Measurements from ENCODE around the gene UBE2L3. TPM values are rescaled to one million over a fixed set of nuclear protein-coding genes. Genes with fewer than 3 reads are reported as not detected.

The UBE2L3 gene
- polyA plus RNA-seq, 2 of the 4 experiments (the other 2 are of a cell fraction) = 54.9 to 55.6 TPM

DNA sequence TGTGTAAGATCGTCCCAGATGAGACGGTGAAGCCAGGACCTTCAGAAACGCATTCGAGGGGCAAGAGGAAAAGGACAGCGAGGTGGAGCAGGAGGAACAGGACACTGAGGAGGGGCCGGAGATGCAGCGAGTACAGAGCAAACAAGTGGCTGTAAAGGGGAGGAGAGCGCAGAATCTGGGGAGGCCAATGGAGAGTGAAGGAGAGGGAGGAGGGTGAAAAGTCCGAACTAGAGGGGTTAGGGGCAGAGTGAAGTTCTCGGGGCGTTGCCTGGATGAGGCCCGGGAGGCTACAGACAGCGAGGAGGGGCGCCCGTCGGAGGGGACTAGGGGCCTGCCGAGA lies 89.5 kb downstream of the UBE2L3 start:
- FAIRE-seq (no peak), ATAC-seq (peak in 1 of 2 experiments; percentile 28; a peak in 3 of 6 replicates), DNase-seq (ENCODE audit: low read depth in 1 of 2, low spot score in 1 of 2) (no peak)
- Histone ChIP-seq H3K9me3 (no peaks in the 10 kb centered on the region), H3K4me1 (0 out of 3 replicates have a peak, but pooled peaks cover 4% of the 10 kb centered on the region), H3K4me3 (peak overlapping the region; percentile 52), H3K27ac (peak overlapping the region; percentile 52 to 88; a peak in 4 of 6 replicates), H3K4me2 (peak overlapping the region; percentile 65)
- TF ChIP-seq JUN (IDR thresholded peaks at IDR 0.05) (0 out of 5 replicates have a peak, but pooled peaks of 1 of the 2 experiments have one; percentile 23), FOSL2 (IDR thresholded peaks at IDR 0.05) (no peak), FOSL2 (CRISPR knock-in tag; IDR thresholded peaks at IDR 0.05) (no peak)
- WGBS (ENCODE audit: missing lambda C conversion rate) = 47% methylated on average over 17 of the region's 17 CpGs
- ChIA-PET CTCF (interaction anchor here (1.9 to 2.1 kb wide), 2 partner anchors 10 to 15 kb away, joined by 5 to 9 read pairs; partner anchors contain the start of gene SDF2L1), POLR2A (no interaction called here)

- H3K4me2 ChIP-seq = peak overlapping the region; percentile 65
- ATAC-seq (peak; percentile 91), DNase-seq (ENCODE audit: low read depth in 1 of 2, low spot score in 1 of 2) (peak; percentile 52 to 75), FAIRE-seq (no peak)
- no peaks in the 10 kb centered on the region for H3K9me3 ChIP-seq
- 16% methylated on average over 14 of the region's 79 CpGs for WGBS (ENCODE audit: missing lambda C conversion rate)
- 0 out of 3 replicates have a peak, but pooled peaks cover 4% of the 10 kb centered on the region for H3K4me1 ChIP-seq
- ChIA-PET POLR2A (interaction anchor here (0.7 kb wide), 1 partner anchor 9 kb away, joined by 3 read pairs; no protein-coding TSS in a partner anchor), CTCF (interaction anchor here (0.9 to 1.8 kb wide), 4 partner anchors 9 to 14 kb away, joined by 3 to 11 read pairs (median 3); no protein-coding TSS in a partner anchor)
- H3K27ac ChIP-seq = peak overlapping the region; percentile 52 to 88
- peak overlapping the region; percentile 52 for H3K4me3 ChIP-seq
- TF ChIP-seq MAX (IDR thresholded peaks at IDR 0.05) = peak; percentile 65; the same call in 1 of the 2 replicates
- TF ChIP-seq MAFK (IDR thresholded peaks at IDR 0.05; ENCODE audit: partially characterized antibody) = no peak
- no peak for TF ChIP-seq NPAS2 (CRISPR knock-in tag; IDR thresholded peaks at IDR 0.05; ENCODE audit: borderline replicate concordance)
- no peak for TF ChIP-seq FOXS1 (CRISPR knock-in tag; IDR thresholded peaks at IDR 0.05)
- no peak for TF ChIP-seq ZC3H11A (IDR thresholded peaks at IDR 0.05)
- TF ChIP-seq NR3C1 (IDR thresholded peaks at IDR 0.05) = no peak
- TF ChIP-seq KDM1A (IDR thresholded peaks at IDR 0.05; ENCODE audit: low read depth) = no peak
- TF ChIP-seq, protein P1, sequence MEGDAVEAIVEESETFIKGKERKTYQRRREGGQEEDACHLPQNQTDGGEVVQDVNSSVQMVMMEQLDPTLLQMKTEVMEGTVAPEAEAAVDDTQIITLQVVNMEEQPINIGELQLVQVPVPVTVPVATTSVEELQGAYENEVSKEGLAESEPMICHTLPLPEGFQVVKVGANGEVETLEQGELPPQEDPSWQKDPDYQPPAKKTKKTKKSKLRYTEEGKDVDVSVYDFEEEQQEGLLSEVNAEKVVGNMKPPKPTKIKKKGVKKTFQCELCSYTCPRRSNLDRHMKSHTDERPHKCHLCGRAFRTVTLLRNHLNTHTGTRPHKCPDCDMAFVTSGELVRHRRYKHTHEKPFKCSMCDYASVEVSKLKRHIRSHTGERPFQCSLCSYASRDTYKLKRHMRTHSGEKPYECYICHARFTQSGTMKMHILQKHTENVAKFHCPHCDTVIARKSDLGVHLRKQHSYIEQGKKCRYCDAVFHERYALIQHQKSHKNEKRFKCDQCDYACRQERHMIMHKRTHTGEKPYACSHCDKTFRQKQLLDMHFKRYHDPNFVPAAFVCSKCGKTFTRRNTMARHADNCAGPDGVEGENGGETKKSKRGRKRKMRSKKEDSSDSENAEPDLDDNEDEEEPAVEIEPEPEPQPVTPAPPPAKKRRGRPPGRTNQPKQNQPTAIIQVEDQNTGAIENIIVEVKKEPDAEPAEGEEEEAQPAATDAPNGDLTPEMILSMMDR (IDR thresholded peaks at IDR 0.05) = no peak
- TF ChIP-seq ESRRA (IDR thresholded peaks at IDR 0.05; ENCODE audit: borderline replicate concordance, low read length) = no peak
- TF ChIP-seq ELK1 (IDR thresholded peaks at IDR 0.05; ENCODE audit: low read depth, low read length) = no peak
- no peak for TF ChIP-seq BHLHE40 (IDR thresholded peaks at IDR 0.05; ENCODE audit: low read depth, low read length)
- TF ChIP-seq REST (IDR thresholded peaks at IDR 0.05) = no peak
- TF ChIP-seq EHMT2 (IDR thresholded peaks at IDR 0.05; ENCODE audit: low read depth) = no peak
- TF ChIP-seq, protein P2, sequence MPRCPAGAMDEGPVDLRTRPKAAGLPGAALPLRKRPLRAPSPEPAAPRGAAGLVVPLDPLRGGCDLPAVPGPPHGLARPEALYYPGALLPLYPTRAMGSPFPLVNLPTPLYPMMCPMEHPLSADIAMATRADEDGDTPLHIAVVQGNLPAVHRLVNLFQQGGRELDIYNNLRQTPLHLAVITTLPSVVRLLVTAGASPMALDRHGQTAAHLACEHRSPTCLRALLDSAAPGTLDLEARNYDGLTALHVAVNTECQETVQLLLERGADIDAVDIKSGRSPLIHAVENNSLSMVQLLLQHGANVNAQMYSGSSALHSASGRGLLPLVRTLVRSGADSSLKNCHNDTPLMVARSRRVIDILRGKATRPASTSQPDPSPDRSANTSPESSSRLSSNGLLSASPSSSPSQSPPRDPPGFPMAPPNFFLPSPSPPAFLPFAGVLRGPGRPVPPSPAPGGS (IDR thresholded peaks at IDR 0.05) = 0 out of 3 replicates have a peak, but pooled peaks have one; percentile 21
- no peak for TF ChIP-seq EP300 (IDR thresholded peaks at IDR 0.05)
- no peak for TF ChIP-seq ZSCAN20 (CRISPR knock-in tag; IDR thresholded peaks at IDR 0.05)
- TF ChIP-seq SREBF2 (IDR thresholded peaks at IDR 0.05) = no peak
- no peak for TF ChIP-seq HOXB13 (CRISPR knock-in tag; IDR thresholded peaks at IDR 0.05; ENCODE audit: low read depth)
- no peak for TF ChIP-seq KDM5A (IDR thresholded peaks at IDR 0.05)
- no peak for TF ChIP-seq CEBPB (IDR thresholded peaks at IDR 0.05)
- no peak for TF ChIP-seq HOXA7 (CRISPR knock-in tag; IDR thresholded peaks at IDR 0.05)
- no peak for TF ChIP-seq TFCP2L1 (CRISPR knock-in tag; IDR thresholded peaks at IDR 0.05)
- peak; percentile 21; the same call in 1 of the 2 replicates for TF ChIP-seq POLR2A (IDR thresholded peaks at IDR 0.05; ENCODE audit: low read length)
- no peak for TF ChIP-seq SMC3 (IDR thresholded peaks at IDR 0.05)
- TF ChIP-seq CHD2 (IDR thresholded peaks at IDR 0.05; ENCODE audit: low read length, partially characterized antibody) = no peak
- TF ChIP-seq PHF8 (IDR thresholded peaks at IDR 0.05; ENCODE audit: borderline replicate concordance, low read depth) = peak; percentile 18; the same call in 1 of the 2 replicates
- no peak for TF ChIP-seq HEYL (CRISPR knock-in tag; IDR thresholded peaks at IDR 0.05)
- TF ChIP-seq FOSL2 (IDR thresholded peaks at IDR 0.05) = no peak
- TF ChIP-seq FOSL2 (CRISPR knock-in tag; IDR thresholded peaks at IDR 0.05) = no peak
- no peak for TF ChIP-seq JUNB (IDR thresholded peaks at IDR 0.05)
Measured at GRCh38 chr22:21657360-21658032, 90.0 kb downstream of the UBE2L3 start.

Data from A549 (cell line).